Mesenchymal stem cell (in vitro differentiated cells and primary cell): ENCODE data around the gene GNS.

Source experiments
- DNase-seq: peaks from one replicate; pipeline ENCODE4 v3.0.0-alpha.2; 2013
- H2AFZ ChIP-seq: one replicate; pipeline ENCODE4 v1.6.1; 2013; ENCODE audit warnings: low read depth, mild to moderate bottlenecking, control low read depth, inconsistent platforms, low read length, moderate library complexity
- H2AK5ac ChIP-seq: 2 replicates; pipeline ENCODE4 v1.6.1; 2013; ENCODE audit warnings: low read length, moderate library complexity, mild to moderate bottlenecking, inconsistent platforms; ENCODE audit not compliant: severe bottlenecking
- H2BK120ac ChIP-seq: one replicate; pipeline ENCODE4 v1.6.1; 2013; ENCODE audit warnings: low read depth, mild to moderate bottlenecking, inconsistent platforms, low read length, moderate library complexity
- H2BK12ac ChIP-seq, 2 experiments: one replicate each; pipeline ENCODE4 v1.6.1; 2013; ENCODE audit warnings: inconsistent platforms in 2 of 2, low read length in 2 of 2, mild to moderate bottlenecking in 2 of 2, moderate library complexity in 2 of 2, control low read depth in 1 of 2
- H2BK15ac ChIP-seq: one replicate; pipeline ENCODE4 v1.6.1; 2013; ENCODE audit warnings: mild to moderate bottlenecking, low read depth, inconsistent platforms; ENCODE audit not compliant: poor library complexity, severe bottlenecking
- H2BK5ac ChIP-seq: 2 replicates; pipeline ENCODE4 v1.6.1; 2013; ENCODE audit warnings: low read depth, mild to moderate bottlenecking, low read length, control low read depth, inconsistent platforms; ENCODE audit not compliant: poor library complexity, severe bottlenecking
- H3K14ac ChIP-seq, 2 experiments: one replicate each; pipeline ENCODE4 v1.6.1; 2013; ENCODE audit warnings: inconsistent platforms in 2 of 2, low read length in 2 of 2, control low read depth in 1 of 2, mild to moderate bottlenecking in 1 of 2, moderate library complexity in 1 of 2
- H3K18ac ChIP-seq, 2 experiments: one replicate each; pipeline ENCODE4 v1.6.1; 2013; ENCODE audit warnings: inconsistent platforms in 2 of 2, low read length in 2 of 2, control low read depth in 1 of 2, low read depth in 1 of 2, mild to moderate bottlenecking in 1 of 2
- H3K23ac ChIP-seq, 2 experiments: one replicate each; pipeline ENCODE4 v1.6.1; 2013; ENCODE audit warnings: inconsistent platforms in 2 of 2, low read length in 2 of 2, mild to moderate bottlenecking in 2 of 2, moderate library complexity in 2 of 2, control low read depth in 1 of 2
- H3K27ac ChIP-seq: 2 replicates; pipeline ENCODE4 v1.5.1; 2013; ENCODE audit warnings: mild to moderate bottlenecking, moderate library complexity, low read length, control low read depth, inconsistent platforms; ENCODE audit not compliant: poor library complexity, severe bottlenecking
- H3K27me3 ChIP-seq, 2 experiments: 2 replicates each; pipeline versions ENCODE4 v1.6.1 to v1.7.0; 2013; ENCODE audit warnings: low read length in 2 of 2, mild to moderate bottlenecking in 2 of 2, moderate library complexity in 2 of 2, control low read depth in 1 of 2, inconsistent platforms in 1 of 2; ENCODE audit not compliant: control insufficient read depth in 1 of 2, insufficient read depth in 1 of 2
- H3K36me3 ChIP-seq, 2 experiments: 2 replicates each; pipeline versions ENCODE4 v1.6.1 to v1.7.0; 2013; ENCODE audit warnings: low read length in 2 of 2, control low read depth in 1 of 2, inconsistent platforms in 1 of 2, low read depth in 1 of 2, mild to moderate bottlenecking in 1 of 2; ENCODE audit not compliant: insufficient read depth in 2 of 2, control insufficient read depth in 1 of 2
- H3K4ac ChIP-seq, 2 experiments: one replicate each; pipeline ENCODE4 v1.6.1; 2013; ENCODE audit warnings: inconsistent platforms in 2 of 2, low read length in 2 of 2, mild to moderate bottlenecking in 2 of 2, moderate library complexity in 2 of 2, control low read depth in 1 of 2, low read depth in 1 of 2
- H3K4me1 ChIP-seq: 2 replicates; pipeline ENCODE4 v1.6.1; 2013; ENCODE audit warnings: low read depth, low read length, control low read depth; ENCODE audit not compliant: control insufficient read depth, insufficient read depth
- H3K4me2 ChIP-seq: 2 replicates; pipeline ENCODE4 v1.6.1; 2013; ENCODE audit warnings: low read length, mild to moderate bottlenecking, inconsistent platforms; ENCODE audit not compliant: poor library complexity, severe bottlenecking
- H3K4me3 ChIP-seq, 2 experiments: 2 replicates each; pipeline versions ENCODE4 v1.5.1 to v1.7.0; 2013; ENCODE audit warnings: low read length in 2 of 2, mild to moderate bottlenecking in 2 of 2, control low read depth in 1 of 2, low read depth in 1 of 2; ENCODE audit not compliant: insufficient read depth in 1 of 2
- H3K79me1 ChIP-seq: replicated peaks from 2 replicates; pipeline ENCODE4 v1.6.1; 2013; ENCODE audit warnings: mild to moderate bottlenecking, control low read depth, low read length, inconsistent platforms; ENCODE audit not compliant: poor library complexity, severe bottlenecking
- H3K9ac ChIP-seq: 2 replicates; pipeline ENCODE4 v1.7.0; 2013; ENCODE audit warnings: mild to moderate bottlenecking, low read length, moderate library complexity
- H3K9me3 ChIP-seq: 2 replicates; pipeline ENCODE4 v1.7.0; 2013; ENCODE audit warnings: mild to moderate bottlenecking, low read length; ENCODE audit not compliant: control insufficient read depth
- H4K8ac ChIP-seq: one replicate; pipeline ENCODE4 v1.6.1; 2013; ENCODE audit warnings: inconsistent platforms, mild to moderate bottlenecking, low read length, moderate library complexity
- H4K91ac ChIP-seq: one replicate; pipeline ENCODE4 v1.6.1; 2013; ENCODE audit warnings: mild to moderate bottlenecking, low read length, inconsistent platforms
- WGBS: methylation state at CpG from one replicate; pipeline ENCODE4 v1.1.7; 2013; ENCODE audit warnings: mixed read lengths; 5-methylcytosine and 5-hydroxymethylcytosine counted together

GNS gene

DNA sequence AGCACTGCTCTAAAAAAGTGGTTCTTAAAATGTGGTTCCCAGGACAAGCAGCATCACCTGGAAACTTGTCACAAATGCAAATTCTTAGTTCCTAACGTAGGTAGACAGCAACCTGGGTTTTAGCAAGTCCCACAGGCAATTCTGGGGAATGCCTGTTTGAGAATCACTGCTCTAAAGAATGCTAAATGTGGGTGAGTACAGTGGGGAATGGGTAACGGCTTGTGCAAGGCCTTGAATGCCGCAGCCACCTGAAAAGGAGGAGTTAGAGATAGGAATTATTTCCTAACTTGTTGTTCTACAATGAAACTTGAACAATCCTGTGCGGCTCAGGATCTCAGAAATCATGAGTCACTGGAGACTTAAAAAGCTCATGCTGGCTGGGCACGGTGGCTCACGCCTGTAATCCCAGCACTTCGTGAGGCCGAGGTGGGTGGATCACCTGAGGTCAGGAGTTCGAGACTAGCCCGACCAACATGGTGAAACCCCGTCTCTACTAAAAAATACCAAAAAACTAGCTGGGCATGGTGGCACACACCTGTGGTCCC is 34.9 kb downstream of the GNS start:
- Histone ChIP-seq H3K4me2 (no peak overlapping the region), H3K18ac (no peak overlapping the region), H3K79me1 (no peaks in the 10 kb centered on the region), H4K91ac (no peak overlapping the region), H3K9me3 (no peaks in the 10 kb centered on the region), H2BK12ac (no peak overlapping the region), H4K8ac (no peak overlapping the region), H2BK120ac (no peak overlapping the region), H2BK15ac (no peak overlapping the region), H3K14ac (no peak overlapping the region), H2AFZ (no peak overlapping the region), H3K9ac (no peak overlapping the region), H3K4ac (no peak overlapping the region), H3K36me3 (peaks cover 10 to 95% of the 10 kb centered on the region in 2 experiments), H2AK5ac (no peak overlapping the region), H3K27ac (no peak overlapping the region), H3K27me3 (no peaks in the 10 kb centered on the region), H3K23ac (no peak overlapping the region), H3K4me1 (no peaks in the 10 kb centered on the region), H3K4me3 (no peak overlapping the region), H2BK5ac (no peak overlapping the region)
- 92% methylated on average over 11 of the region's 11 CpGs for WGBS
- no peak for DNase-seq

GRCh38 chr12:64723630-64724029 is 35.6 kb downstream of the GNS start:
- Histone ChIP-seq H4K91ac (no peak overlapping the region), H3K4me1 (no peaks in the 10 kb centered on the region), H3K27me3 (no peaks in the 10 kb centered on the region), H3K9me3 (no peaks in the 10 kb centered on the region), H3K4me2 (no peak overlapping the region), H3K27ac (no peak overlapping the region), H3K14ac (no peak overlapping the region), H3K23ac (no peak overlapping the region), H2BK15ac (no peak overlapping the region), H2BK120ac (no peak overlapping the region), H3K4ac (no peak overlapping the region), H4K8ac (no peak overlapping the region), H3K9ac (no peak overlapping the region), H3K18ac (no peak overlapping the region), H3K4me3 (no peak overlapping the region), H3K36me3 (peaks cover 10 to 95% of the 10 kb centered on the region in 2 experiments), H2BK12ac (no peak overlapping the region), H2AFZ (no peak overlapping the region), H3K79me1 (no peaks in the 10 kb centered on the region), H2BK5ac (no peak overlapping the region), H2AK5ac (no peak overlapping the region)
- DNase-seq: no peak
- 98% methylated on average over 2 of the region's 2 CpGs for WGBS

DNA sequence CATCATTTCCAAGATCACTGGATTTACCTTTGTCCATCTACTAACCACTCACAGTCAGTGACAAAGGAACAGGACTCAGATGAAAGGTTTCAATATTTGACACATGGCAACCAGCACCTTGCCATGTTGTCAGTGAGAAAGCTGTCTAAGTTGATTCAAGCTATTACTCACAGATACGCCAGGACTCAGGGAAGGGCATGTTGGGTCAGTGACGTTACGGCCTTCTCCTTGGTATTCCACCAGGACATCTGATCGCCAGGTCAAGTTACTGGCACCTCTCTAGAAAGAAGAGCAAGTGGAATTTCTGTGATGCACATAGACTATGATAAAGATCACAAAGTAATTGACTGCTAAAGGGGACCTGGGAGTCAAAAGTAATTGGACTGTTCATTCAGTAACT is 36.4 kb downstream of the GNS start:
- no peak overlapping the region for H2AFZ ChIP-seq
- H3K9ac ChIP-seq: no peak overlapping the region
- H3K4ac ChIP-seq: no peak overlapping the region
- H3K36me3 ChIP-seq: peaks cover 8 to 95% of the 10 kb centered on the region in 2 experiments
- H4K91ac ChIP-seq: no peak overlapping the region
- no peaks in the 10 kb centered on the region for H3K27me3 ChIP-seq
- H3K4me3 ChIP-seq: no peak overlapping the region
- WGBS: over 99% methylated on average over 4 of the region's 4 CpGs
- H3K9me3 ChIP-seq: no peaks in the 10 kb centered on the region
- H3K27ac ChIP-seq: no peak overlapping the region
- no peak overlapping the region for H2BK120ac ChIP-seq
- H3K23ac ChIP-seq: no peak overlapping the region
- H2BK5ac ChIP-seq: no peak overlapping the region
- no peak overlapping the region for H2BK12ac ChIP-seq
- no peak overlapping the region for H3K18ac ChIP-seq
- no peak overlapping the region for H3K14ac ChIP-seq
- no peak overlapping the region for H4K8ac ChIP-seq
- no peak overlapping the region for H3K4me2 ChIP-seq
- H3K79me1 ChIP-seq: no peaks in the 10 kb centered on the region
- H2BK15ac ChIP-seq: no peak overlapping the region
- H2AK5ac ChIP-seq: no peak overlapping the region
- no peaks in the 10 kb centered on the region for H3K4me1 ChIP-seq
- DNase-seq: no peak

DNA sequence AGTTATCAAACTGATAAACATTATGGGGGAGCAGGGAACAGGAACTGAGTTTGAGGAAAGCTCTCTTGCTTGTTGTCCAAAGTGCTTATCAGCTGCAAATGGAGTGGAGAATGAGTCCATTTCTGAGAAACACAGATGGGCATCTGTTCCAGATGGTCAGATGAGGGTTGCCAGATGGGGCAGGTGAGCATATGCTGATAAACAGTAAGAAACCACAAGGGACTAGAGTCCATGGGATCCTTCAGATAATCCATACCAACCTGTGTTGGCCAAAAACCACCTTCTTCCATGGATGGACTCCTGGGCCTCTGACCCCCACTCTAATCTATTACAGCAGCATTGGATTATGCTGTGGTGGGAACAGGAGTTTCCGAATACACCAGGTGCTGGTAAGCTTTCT is 38.3 kb downstream of the GNS start:
- no peak overlapping the region for H3K9ac ChIP-seq
- H2AFZ ChIP-seq: no peak overlapping the region
- no peak overlapping the region for H3K4me3 ChIP-seq
- H3K27ac ChIP-seq: no peak overlapping the region
- H2BK5ac ChIP-seq: no peak overlapping the region
- no peak overlapping the region for H3K14ac ChIP-seq
- H3K79me1 ChIP-seq: no peaks in the 10 kb centered on the region
- H3K4ac ChIP-seq: no peak overlapping the region
- peaks cover 19 to 96% of the 10 kb centered on the region in 2 experiments for H3K36me3 ChIP-seq
- no peak overlapping the region for H2BK120ac ChIP-seq
- H2AK5ac ChIP-seq: no peak overlapping the region
- no peaks in the 10 kb centered on the region for H3K9me3 ChIP-seq
- H3K27me3 ChIP-seq: no peaks in the 10 kb centered on the region
- no peak overlapping the region for H2BK15ac ChIP-seq
- H3K18ac ChIP-seq: no peak overlapping the region
- H3K4me2 ChIP-seq: no peak overlapping the region
- H2BK12ac ChIP-seq: no peak overlapping the region
- WGBS: 100% methylated on average over 1 of the region's 1 CpG
- no peak overlapping the region for H4K91ac ChIP-seq
- DNase-seq: no peak
- H3K23ac ChIP-seq: no peak overlapping the region
- H3K4me1 ChIP-seq: no peaks in the 10 kb centered on the region
- H4K8ac ChIP-seq: no peak overlapping the region
